HK-2 (cell line): Measurements from ENCODE around the gene ULK1.
A peak's percentile ranks its signal among the peaks of the same experiment; 100 is the strongest.
"Not testable (repeated sequence)": the region's sequence is repeated elsewhere in the genome, so short reads cannot be mapped to it uniquely, and the experiment has no call there.

Source experiments
- DNase-seq: peaks from one replicate; pipeline ENCODE4 v3.0.0-alpha.2; 2018; ENCODE audit not compliant: unreplicated experiment

ULK1 gene

DNA sequence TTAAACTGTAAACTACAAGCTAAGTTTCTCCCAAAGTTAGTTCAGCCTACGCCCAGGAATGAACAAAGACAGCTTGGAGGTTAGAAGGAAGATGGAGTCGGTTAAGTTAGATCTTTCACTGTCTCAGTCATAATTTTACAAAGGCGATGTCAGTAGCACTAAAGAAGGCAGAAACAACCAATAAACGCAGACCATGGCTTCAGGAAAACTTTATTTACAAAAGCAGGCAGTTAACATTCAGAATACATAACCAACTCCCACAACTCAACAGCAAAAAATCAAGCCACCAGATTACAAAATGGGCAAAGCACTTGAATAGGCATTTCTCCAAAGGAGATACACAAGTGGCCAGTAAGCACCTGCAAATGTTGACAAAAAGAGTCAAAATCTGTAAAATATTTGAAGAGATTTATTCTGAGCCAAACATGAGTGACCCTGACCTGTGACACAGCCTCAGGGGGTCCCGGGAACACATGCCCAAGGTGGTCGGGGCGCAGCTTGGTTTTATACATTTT, 8.8 kb upstream of the ULK1 start:
- no peak for DNase-seq

DNA sequence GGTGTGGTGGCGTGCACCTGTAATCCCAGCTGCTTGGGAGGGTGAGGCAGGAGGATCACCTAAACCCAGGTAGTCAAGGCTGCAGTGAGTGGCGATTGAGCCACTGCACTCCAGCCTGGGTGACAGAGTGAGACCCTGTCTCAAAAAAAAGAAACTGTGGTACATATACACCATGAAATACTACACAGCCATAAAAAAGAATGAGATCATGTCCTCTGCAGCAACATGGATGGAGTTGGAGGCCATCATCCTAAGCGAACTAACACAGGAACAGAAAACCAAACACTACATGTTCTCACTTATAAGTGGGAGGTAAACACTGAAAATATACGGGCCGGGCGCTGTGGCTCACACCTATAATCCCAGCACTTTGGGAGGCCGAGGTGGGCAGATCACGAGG, 2.7 kb upstream of the ULK1 start:
- not testable (repeated sequence) for DNase-seq

GRCh38 chr12:131892711-131893604, 1.5 kb upstream of the ULK1 start:
- DNase-seq: no peak

DNA sequence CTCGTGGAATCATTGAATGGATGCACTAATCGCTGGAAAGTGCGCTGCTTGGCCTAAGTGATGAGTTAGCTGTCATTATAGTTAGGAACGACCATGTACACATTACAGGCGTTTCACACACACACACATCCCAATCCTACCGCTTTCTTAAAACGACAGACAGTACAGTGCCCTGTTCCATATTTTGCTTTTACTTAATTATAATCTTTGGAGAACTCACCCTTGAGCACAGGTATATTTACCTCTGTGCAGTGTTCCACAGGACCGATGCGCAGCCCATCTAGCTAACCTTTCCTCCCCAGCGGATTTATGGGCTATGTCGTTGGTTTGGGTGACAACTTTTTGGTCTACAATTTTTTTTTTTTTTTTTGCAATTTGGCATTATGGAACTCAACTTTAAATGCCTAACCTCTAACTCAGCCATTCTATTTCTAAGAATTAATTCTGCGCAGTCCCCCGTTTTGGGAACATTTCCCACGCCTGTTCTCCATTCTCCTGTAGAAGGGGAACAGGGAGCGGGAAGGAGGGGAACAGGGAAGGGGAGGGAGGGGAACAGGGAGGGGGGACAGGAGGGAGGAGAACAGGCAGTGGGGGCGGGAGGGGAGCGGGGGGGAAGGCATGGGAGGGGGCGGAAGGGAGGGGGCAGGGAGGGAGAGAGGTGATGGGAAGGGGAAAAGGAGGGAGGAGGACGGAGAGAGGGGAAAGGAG, 663 bp upstream of the ULK1 start:
- no peak for DNase-seq

DNA sequence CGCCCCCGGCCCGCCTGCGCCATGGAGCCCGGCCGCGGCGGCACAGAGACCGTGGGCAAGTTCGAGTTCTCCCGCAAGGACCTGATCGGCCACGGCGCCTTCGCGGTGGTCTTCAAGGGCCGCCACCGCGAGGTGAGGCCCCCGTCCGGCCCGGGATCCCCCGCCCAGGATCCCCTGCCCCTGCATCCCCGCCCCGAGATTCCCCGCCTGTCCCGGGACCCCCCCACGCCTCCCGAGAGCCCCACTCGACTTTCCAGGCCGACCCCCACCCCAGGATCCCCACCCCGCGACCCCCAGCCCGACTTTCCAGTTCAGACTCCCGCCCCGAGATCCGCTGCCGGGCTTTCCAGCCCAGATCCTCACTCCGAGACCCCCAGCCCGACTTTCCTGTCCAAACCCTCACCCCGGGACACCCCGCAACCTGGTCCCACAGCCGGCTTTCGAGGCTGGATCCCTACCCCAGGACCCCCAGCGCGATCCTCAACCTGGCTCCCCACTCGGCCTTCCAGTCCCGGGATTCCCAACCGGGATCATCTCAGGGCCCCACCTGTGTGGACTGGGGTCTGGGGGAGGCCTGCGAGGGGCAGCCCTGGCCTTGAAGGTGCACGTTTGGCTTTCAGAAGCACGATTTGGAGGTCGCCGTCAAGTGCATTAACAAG, 688 bp downstream of the ULK1 start:
- DNase-seq: no peak

GRCh38 chr12:131895640-131896079, 1.2 kb downstream of the ULK1 start:
- no peak for DNase-seq

DNA sequence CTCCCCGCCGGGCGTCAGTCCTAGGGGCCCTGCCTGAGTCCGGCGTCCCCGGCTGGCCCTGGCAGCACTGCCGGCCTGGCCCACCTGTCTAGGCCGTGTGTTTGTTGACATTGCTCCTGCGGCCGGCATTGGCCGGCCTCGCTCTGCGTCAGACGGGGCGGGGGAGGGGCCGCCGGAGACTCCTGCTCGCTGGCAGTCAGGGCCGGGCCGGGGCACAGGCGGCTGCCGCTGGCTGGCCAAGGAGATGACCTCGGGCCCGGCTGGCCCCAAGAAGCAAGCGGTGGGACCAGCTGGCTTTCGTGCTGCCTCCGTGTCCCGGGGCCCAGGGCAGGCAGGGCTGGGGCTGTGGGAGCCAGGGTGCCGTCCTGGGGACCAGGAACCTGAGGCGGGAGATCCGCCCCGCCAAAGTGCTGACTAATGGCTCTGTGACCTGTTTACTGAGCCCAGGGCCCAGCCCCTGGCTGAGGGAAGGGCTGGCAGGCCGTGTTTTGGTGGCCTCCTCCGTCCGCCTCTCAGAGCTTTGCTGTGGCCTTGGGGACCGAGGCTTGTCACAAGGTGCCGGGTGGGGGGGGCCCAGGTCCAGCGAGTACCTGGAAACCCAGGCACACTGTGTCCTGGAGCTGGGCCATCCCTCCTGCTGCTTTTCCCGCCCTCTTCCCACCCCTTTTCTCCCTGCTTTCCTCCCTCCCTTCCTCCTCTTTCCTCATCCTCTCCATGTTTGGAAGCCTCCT, 1.8 kb downstream of the ULK1 start:
- DNase-seq: peak; percentile 89

GRCh38 chr12:131896811-131897270, 2.4 kb downstream of the ULK1 start:
- no peak for DNase-seq

DNA sequence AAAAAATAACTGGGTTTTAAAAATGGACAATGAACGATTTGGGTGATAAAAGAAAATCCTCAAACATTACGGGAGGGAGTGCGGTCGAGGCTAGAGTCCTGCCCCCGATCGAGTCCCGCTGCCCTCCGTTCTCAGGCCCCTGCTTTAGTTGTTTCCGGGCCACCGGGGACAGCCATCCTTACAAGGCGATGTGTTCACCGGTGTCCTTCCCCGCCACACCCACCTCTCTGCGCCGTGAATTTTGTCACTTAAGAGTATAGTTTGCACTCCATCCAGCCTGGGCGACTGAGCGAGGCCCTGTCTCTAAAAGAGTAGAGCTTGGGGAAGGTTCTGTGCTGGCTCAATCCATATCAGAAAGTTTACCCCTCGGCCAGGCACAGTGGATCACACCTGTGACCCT, 2.9 kb downstream of the ULK1 start:
- DNase-seq: no peak

DNA sequence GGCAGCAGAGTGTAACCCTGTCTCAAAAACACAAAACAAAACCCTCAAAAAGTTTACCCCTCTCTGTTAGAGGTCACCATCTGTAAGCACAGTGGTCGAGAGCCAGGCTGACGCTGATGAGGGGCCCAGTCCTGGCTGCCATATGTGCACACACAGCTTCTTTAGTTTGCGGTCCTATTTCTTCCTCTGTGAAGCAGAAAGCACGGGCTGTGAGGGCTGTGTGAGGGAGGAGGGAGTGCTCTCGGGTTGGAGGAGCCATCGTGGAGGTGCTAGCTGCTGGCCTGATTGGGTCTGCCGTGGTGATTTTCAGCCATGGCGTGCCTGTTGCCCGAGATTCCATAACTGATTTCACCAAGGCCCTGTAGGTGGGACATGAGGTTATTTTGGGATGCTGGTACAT, 3.5 kb downstream of the ULK1 start:
- no peak for DNase-seq

- no peak for DNase-seq
Measured at GRCh38 chr12:131900397-131900796, 6.0 kb downstream of the ULK1 start.

- no peak for DNase-seq
Measured at GRCh38 chr12:131901431-131902331, 7.3 kb downstream of the ULK1 start.

- no peak for DNase-seq
Measured at GRCh38 chr12:131902332-131903241, 8.2 kb downstream of the ULK1 start.

- DNase-seq: no peak
Measured at GRCh38 chr12:131903270-131904255, 9.1 kb downstream of the ULK1 start.

DNA sequence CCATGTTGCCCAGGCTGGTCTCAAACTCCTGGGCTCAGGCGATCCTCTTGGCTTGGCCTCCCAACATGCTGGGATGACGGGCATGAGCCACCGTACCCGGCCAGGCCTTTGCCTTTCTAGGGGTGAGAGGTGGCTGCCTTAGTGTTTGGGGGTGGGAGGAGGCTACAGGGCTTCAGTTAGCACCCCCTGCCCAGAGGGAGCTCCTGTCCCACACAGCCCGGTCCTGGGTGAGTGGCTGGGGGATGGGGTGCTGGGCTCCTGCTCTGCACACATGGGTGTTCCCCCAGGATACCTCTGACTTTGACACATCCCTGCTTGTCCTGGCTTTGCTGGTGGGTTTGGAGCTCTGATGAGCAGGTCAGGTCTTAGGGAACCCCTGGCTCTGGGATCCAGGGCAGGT, 9.9 kb downstream of the ULK1 start:
- DNase-seq: no peak

- no peak for DNase-seq
Measured at GRCh38 chr12:131905081-131905629, 10.7 kb downstream of the ULK1 start.

DNA sequence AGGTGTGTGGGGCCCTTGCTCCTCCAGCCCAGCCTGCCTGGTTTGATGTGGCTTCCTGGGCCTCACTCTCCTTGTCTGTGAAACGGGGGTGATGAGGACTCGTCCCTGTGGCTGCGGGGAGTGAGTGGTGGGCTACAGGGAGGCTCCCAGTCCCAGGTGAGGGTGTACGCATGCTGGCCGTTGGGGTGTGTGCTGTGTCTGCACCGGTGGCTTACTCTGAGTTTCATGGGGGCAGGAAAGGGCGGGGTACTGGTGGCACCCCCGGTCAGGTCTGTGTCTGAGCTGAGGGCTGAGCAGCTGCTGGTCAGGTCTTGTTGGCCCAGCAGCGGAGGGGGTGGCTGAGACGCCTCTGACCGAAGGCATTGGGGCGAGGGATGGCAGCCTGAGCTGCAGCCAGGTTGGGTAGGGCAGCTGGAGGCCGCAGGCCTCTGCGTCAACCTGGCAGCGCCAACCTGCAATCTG, 11.2 kb downstream of the ULK1 start:
- no peak for DNase-seq
